Caco-2 (cell line): ENCODE data around the gene G6PC3. TPM values are rescaled to one million over a fixed set of nuclear protein-coding genes. Genes with fewer than 3 reads are reported as not detected.

Source experiments
- BruUV-seq: library from RNA; stranded (reverse); fragments of 400-500 nt; replicated peaks from 2 replicates; lab custom pipeline; 2021; lab: Mats Ljungman, UMichigan
- CTCF ChIA-PET: fragments of 300-600 bp; sonication (Branson Sonifier 250); formaldehyde crosslinking; loops from one replicate; lab custom pipeline; 2022; ENCODE audit warnings: antibody characterized with exemption; lab: Charles Lee
- POLR2A ChIA-PET: fragments of 300-600 bp; sonication (Branson Sonifier 250); formaldehyde crosslinking; loops from one replicate; lab custom pipeline; 2022; ENCODE audit warnings: antibody characterized with exemption; lab: Charles Lee
- DNase-seq, 2 experiments: peaks; one replicate each; pipeline versions ENCODE4 v3.0.0 to v3.0.0-alpha.2; 2020 to 2022
- H3K27me3 ChIP-seq: replicated peaks from 2 replicates; pipeline ENCODE4 v1.6.0; 2011; ENCODE audit warnings: low read length; ENCODE audit not compliant: control insufficient read depth, insufficient read depth
- H3K36me3 ChIP-seq: 2 replicates; pipeline ENCODE4 v1.5.1; 2011; ENCODE audit warnings: low read length; ENCODE audit not compliant: control insufficient read depth, insufficient read depth
- H3K4me1 ChIP-seq: fragments of 250-450 bp; sonication (Bioruptor Pico); 2 replicates; pipeline ENCODE4 v1.5.1; 2020; ENCODE audit warnings: mild to moderate bottlenecking
- H3K4me3 ChIP-seq: 2 replicates; pipeline ENCODE4 v1.5.1; 2011; ENCODE audit warnings: low read depth, mild to moderate bottlenecking, control low read depth, low read length
- H3K9me3 ChIP-seq: fragments of 250-450 bp; sonication (Bioruptor Pico); 2 replicates; pipeline ENCODE4 v1.5.1; 2020; ENCODE audit warnings: mild to moderate bottlenecking, moderate library complexity
- H3K27ac Mint-ChIP-seq: one replicate; pipeline ENCODE4 v1.8.0; 2022; ENCODE audit warnings: mixed read lengths; ENCODE audit not compliant: unreplicated experiment
- H3K27me3 Mint-ChIP-seq: one replicate; pipeline ENCODE4 v1.8.0; 2022; ENCODE audit warnings: mixed read lengths; ENCODE audit not compliant: insufficient read depth, unreplicated experiment
- H3K36me3 Mint-ChIP-seq: one replicate; pipeline ENCODE4 v1.8.0; 2022; ENCODE audit warnings: mild to moderate bottlenecking, mixed read lengths; ENCODE audit not compliant: insufficient read depth, unreplicated experiment
- H3K4me1 Mint-ChIP-seq: one replicate; pipeline ENCODE4 v1.8.0; 2022; ENCODE audit warnings: low read depth, mixed read lengths; ENCODE audit not compliant: unreplicated experiment
- H3K4me3 Mint-ChIP-seq: one replicate; pipeline ENCODE4 v1.8.0; 2022; ENCODE audit warnings: mild to moderate bottlenecking, moderate library complexity, mixed read lengths; ENCODE audit not compliant: unreplicated experiment
- H3K9me3 Mint-ChIP-seq: one replicate; pipeline ENCODE4 v1.8.0; 2022; ENCODE audit warnings: mixed read lengths; ENCODE audit not compliant: unreplicated experiment
- CTCF ChIP-seq, 2 experiments: fragments of 200-600 bp in 1 of 2; IDR thresholded peaks; 1 replicate in 1 of 2; 2 replicates in 1 of 2; pipeline versions ENCODE4 v1.5.1 to v1.8.0; 2011 to 2022; ENCODE audit warnings: antibody characterized with exemption in 1 of 2, control low read depth in 1 of 2, inconsistent platforms in 1 of 2, low read depth in 1 of 2, low read length in 1 of 2, mild to moderate bottlenecking in 1 of 2, moderate library complexity in 1 of 2; ENCODE audit not compliant: insufficient read depth in 1 of 2, severe bottlenecking in 1 of 2, unreplicated experiment in 1 of 2
- intact Hi-C: fragments of 100-400 bp; cut with micrococcal nuclease; formaldehyde crosslinking; loops from one replicate; pipeline ENCODE4 v1.10.0; 2022; ENCODE audit not compliant: unreplicated experiment
- total RNA-seq: library from RNA; stranded (reverse); gene quantifications from 2 replicates; pipeline ENCODE4 v1.2.3, GENCODE V29; 2022

Gene G6PC3
- total RNA-seq, 1 experiment from 2014 or later, result 60.1 TPM

- Mint-ChIP-seq H3K36me3 (peaks cover 75% of the 10 kb centered on the region), H3K27me3 (no peaks in the 10 kb centered on the region), H3K27ac (no peak overlapping the region), H3K9me3 (no peaks in the 10 kb centered on the region), H3K4me3 (no peak overlapping the region), H3K4me1 (peaks cover 6% of the 10 kb centered on the region)
- BruUV-seq, result no TSS peak
- intact Hi-C loops, result no loop called here
- peaks cover 5% of the 10 kb centered on the region for H3K36me3 ChIP-seq
- CTCF ChIA-PET, result no interaction called here
- no peak overlapping the region for H3K4me3 ChIP-seq
- DNase-seq, result no peak
- H3K9me3 ChIP-seq, result no peaks in the 10 kb centered on the region
- POLR2A ChIA-PET, result no interaction called here
- no peaks in the 10 kb centered on the region for H3K27me3 ChIP-seq
- H3K4me1 ChIP-seq, result no peaks in the 10 kb centered on the region
- no peak for TF ChIP-seq CTCF (IDR thresholded peaks at IDR 0.05; ENCODE audit: insufficient read depth in 1 of 2, low read depth in 1 of 2, low read length in 1 of 2, severe bottlenecking in 1 of 2, unreplicated experiment in 1 of 2)
These were observed 33.1 kb upstream of the G6PC3 start for GRCh38 chr17:44037471-44037870.

DNA sequence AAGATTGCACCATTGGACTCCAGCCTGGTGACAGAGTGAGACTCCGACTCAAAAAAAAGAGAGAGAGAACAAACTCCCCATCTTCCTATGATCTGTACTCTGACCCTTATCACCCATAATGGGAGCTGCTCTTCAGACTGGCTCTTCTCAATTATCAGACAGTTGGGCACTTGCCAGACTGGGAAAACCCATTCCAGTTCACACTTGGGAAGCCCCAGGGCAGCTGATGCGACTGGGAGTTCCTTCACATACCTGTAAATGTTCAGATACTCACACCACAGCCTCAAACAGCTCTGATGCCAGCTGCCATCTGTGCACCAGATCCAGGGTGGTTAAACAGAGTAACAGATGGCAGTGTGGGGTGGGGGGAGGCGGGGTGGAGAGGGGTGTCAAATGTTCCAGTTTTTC, 31.9 kb upstream of the G6PC3 start:
- H3K4me1 Mint-ChIP-seq, result peaks cover 6% of the 10 kb centered on the region
- POLR2A ChIA-PET, result no interaction called here
- H3K27me3 ChIP-seq, result no peaks in the 10 kb centered on the region
- no peak overlapping the region for H3K4me3 Mint-ChIP-seq
- TF ChIP-seq CTCF (IDR thresholded peaks at IDR 0.05; ENCODE audit: insufficient read depth in 1 of 2, low read depth in 1 of 2, low read length in 1 of 2, severe bottlenecking in 1 of 2, unreplicated experiment in 1 of 2), result no peak
- no peak for DNase-seq
- no peak overlapping the region for H3K4me3 ChIP-seq
- CTCF ChIA-PET, result interaction anchor here (0.7 to 0.8 kb wide), 2 partner anchors 39 to 85 kb away, joined by 3 to 4 read pairs; partner anchors contain the start of gene HDAC5
- no TSS peak for BruUV-seq
- H3K9me3 ChIP-seq, result no peaks in the 10 kb centered on the region
- H3K27me3 Mint-ChIP-seq, result no peaks in the 10 kb centered on the region
- peaks cover 3% of the 10 kb centered on the region; the same call in 1 of the 2 replicates for H3K36me3 ChIP-seq
- no peaks in the 10 kb centered on the region for H3K9me3 Mint-ChIP-seq
- peaks cover 74% of the 10 kb centered on the region for H3K36me3 Mint-ChIP-seq
- intact Hi-C loops, result no loop called here
- no peaks in the 10 kb centered on the region for H3K4me1 ChIP-seq
- H3K27ac Mint-ChIP-seq, result no peak overlapping the region

- intact Hi-C loops, result no loop called here
These were observed 30.5 kb upstream of the G6PC3 start for GRCh38 chr17:44039829-44040635.

More at GRCh38 chr17:44039829-44040635, 30.5 kb upstream of the G6PC3 start:
- no peak for TF ChIP-seq CTCF (IDR thresholded peaks at IDR 0.05; ENCODE audit: insufficient read depth in 1 of 2, low read depth in 1 of 2, low read length in 1 of 2, severe bottlenecking in 1 of 2, unreplicated experiment in 1 of 2)
- no peak overlapping the region for H3K4me3 Mint-ChIP-seq
- H3K4me1 Mint-ChIP-seq, result peaks cover 6% of the 10 kb centered on the region
- H3K36me3 Mint-ChIP-seq, result peaks cover 66% of the 10 kb centered on the region
- no peak overlapping the region for H3K4me3 ChIP-seq
- ChIA-PET CTCF (interaction anchor here (2.2 kb wide), 1 partner anchor 96 kb away, joined by 18 read pairs; no protein-coding TSS in a partner anchor), POLR2A (interaction anchor here (1.0 kb wide), 1 partner anchor 12 kb away, joined by 11 read pairs; no protein-coding TSS in a partner anchor)
- no peaks in the 10 kb centered on the region for H3K27me3 ChIP-seq
- peaks cover 3% of the 10 kb centered on the region; the same call in 1 of the 2 replicates for H3K36me3 ChIP-seq
- no peak for DNase-seq
- no peaks in the 10 kb centered on the region for H3K27me3 Mint-ChIP-seq
- no peaks in the 10 kb centered on the region for H3K9me3 Mint-ChIP-seq
- no peak overlapping the region for H3K27ac Mint-ChIP-seq
- BruUV-seq, result no TSS peak
- H3K9me3 ChIP-seq, result no peaks in the 10 kb centered on the region
- no peaks in the 10 kb centered on the region for H3K4me1 ChIP-seq
